ENCODE measurements around the gene NEUROD6. TPM values are rescaled to one million over a fixed set of nuclear protein-coding genes. Genes with fewer than 3 reads are reported as not detected.

The NEUROD6 gene
- total RNA-seq, 1 donor from 2014 or later, result not detected

DNA sequence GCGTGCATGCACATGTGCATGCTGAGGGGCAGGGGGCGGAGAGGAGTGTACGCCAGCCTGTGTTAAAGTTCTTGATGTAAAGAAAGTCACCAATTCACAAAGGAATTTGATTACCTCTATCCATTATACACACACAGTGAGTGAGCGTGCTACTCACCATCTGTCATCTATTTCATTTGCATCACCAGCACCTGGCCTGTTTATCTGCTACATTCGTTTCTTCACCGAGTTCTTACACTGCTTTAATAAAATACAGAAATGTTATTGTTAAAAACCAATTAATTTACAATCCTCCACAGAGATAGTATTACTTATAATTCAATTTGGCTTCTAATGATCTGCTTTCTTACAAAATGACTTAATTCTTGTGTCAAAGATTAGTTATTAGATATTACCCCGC, 32.6 kb downstream of the NEUROD6 start:
- H3K27me3 Mint-ChIP-seq (ENCODE audit: unreplicated experiment), result peaks cover 18% of the 10 kb centered on the region
- DNase-seq (ENCODE audit: extremely low spot score, unreplicated experiment), result no peak
- H3K4me3 Mint-ChIP-seq (ENCODE audit: unreplicated experiment), result no peak overlapping the region
- no peaks in the 10 kb centered on the region for H3K9me3 Mint-ChIP-seq (ENCODE audit: unreplicated experiment)
- TF ChIP-seq, protein P1, sequence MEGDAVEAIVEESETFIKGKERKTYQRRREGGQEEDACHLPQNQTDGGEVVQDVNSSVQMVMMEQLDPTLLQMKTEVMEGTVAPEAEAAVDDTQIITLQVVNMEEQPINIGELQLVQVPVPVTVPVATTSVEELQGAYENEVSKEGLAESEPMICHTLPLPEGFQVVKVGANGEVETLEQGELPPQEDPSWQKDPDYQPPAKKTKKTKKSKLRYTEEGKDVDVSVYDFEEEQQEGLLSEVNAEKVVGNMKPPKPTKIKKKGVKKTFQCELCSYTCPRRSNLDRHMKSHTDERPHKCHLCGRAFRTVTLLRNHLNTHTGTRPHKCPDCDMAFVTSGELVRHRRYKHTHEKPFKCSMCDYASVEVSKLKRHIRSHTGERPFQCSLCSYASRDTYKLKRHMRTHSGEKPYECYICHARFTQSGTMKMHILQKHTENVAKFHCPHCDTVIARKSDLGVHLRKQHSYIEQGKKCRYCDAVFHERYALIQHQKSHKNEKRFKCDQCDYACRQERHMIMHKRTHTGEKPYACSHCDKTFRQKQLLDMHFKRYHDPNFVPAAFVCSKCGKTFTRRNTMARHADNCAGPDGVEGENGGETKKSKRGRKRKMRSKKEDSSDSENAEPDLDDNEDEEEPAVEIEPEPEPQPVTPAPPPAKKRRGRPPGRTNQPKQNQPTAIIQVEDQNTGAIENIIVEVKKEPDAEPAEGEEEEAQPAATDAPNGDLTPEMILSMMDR (IDR thresholded peaks at IDR 0.05), result no peak
- H3K27ac Mint-ChIP-seq (ENCODE audit: unreplicated experiment), result no peak overlapping the region
- no peaks in the 10 kb centered on the region for H3K4me1 Mint-ChIP-seq (ENCODE audit: unreplicated experiment)
- no peaks in the 10 kb centered on the region for H3K36me3 Mint-ChIP-seq (ENCODE audit: unreplicated experiment)

DNA sequence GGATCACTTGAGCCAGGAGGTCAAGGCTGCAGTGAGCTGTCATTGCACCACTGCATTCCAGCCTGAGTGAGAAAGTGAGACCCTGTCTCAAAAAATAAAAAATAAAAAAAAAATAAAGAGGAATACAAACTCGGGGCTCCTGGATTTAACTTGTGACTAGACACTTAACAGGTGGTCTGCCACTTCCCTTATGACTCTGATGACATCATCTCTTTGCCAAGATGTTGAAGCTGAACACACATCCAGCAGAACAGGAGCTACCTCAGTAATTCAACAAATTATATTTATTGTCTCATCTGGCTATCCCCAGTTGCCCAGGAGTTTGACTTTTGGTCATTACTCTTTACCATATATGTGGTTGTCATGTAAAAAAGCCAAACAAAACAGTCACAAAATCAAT, 35.3 kb downstream of the NEUROD6 start:
- Mint-ChIP-seq H3K27ac (ENCODE audit: unreplicated experiment) (no peak overlapping the region), H3K27me3 (ENCODE audit: unreplicated experiment) (peaks cover 13% of the 10 kb centered on the region), H3K36me3 (ENCODE audit: unreplicated experiment) (no peaks in the 10 kb centered on the region), H3K4me1 (ENCODE audit: unreplicated experiment) (no peaks in the 10 kb centered on the region), H3K4me3 (ENCODE audit: unreplicated experiment) (no peak overlapping the region), H3K9me3 (ENCODE audit: unreplicated experiment) (no peaks in the 10 kb centered on the region)
- DNase-seq (ENCODE audit: extremely low spot score, unreplicated experiment), result no peak
- TF ChIP-seq, protein P1 (IDR thresholded peaks at IDR 0.05), result no peak

DNA sequence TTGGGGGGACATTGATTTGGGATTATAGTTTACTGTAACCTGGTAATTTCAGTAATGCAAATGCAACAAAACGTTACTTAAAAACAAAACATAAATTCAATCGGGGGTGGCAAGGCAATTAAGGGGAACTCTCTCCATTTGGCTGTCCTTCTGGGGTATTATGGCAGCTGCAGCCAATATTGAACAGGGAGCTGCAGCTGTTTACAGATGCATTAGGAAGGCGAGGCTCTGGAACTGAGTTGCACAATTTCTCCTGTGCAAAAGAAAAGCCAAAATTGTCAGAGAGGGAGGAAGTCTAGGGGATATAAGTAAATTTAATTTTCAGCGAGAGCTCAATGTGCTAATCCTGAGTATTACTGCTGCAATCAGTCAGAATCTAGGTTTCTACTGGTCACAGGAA, 36.1 kb downstream of the NEUROD6 start:
- Mint-ChIP-seq H3K36me3 (ENCODE audit: unreplicated experiment) (no peaks in the 10 kb centered on the region), H3K27ac (ENCODE audit: unreplicated experiment) (no peak overlapping the region), H3K4me1 (ENCODE audit: unreplicated experiment) (no peaks in the 10 kb centered on the region), H3K4me3 (ENCODE audit: unreplicated experiment) (no peak overlapping the region), H3K27me3 (ENCODE audit: unreplicated experiment) (peaks cover 10% of the 10 kb centered on the region), H3K9me3 (ENCODE audit: unreplicated experiment) (no peaks in the 10 kb centered on the region)
- DNase-seq (ENCODE audit: extremely low spot score, unreplicated experiment), result no peak
- TF ChIP-seq, protein P1 (IDR thresholded peaks at IDR 0.05), result no peak

DNA sequence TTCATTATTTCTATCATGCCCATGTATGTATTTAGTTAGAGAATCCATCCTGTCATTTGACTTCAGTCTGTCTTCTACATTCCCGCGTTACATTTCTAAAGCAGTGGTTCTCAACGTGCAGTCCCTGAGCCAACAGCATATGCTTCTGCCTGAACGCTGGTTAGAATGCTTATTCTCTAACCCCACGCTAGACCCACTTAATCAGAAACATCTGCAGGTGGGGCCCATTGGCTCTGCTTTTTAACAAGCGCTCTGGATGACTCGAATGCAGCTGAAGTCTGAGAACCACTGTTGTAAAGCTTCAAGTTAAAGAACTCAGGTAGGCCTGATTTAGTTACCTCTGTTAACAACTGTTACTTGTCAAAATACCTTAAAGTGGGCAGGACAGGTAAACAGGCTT, 38.2 kb downstream of the NEUROD6 start:
- DNase-seq (ENCODE audit: extremely low spot score, unreplicated experiment), result no peak
- Mint-ChIP-seq H3K27ac (ENCODE audit: unreplicated experiment) (no peak overlapping the region), H3K4me3 (ENCODE audit: unreplicated experiment) (no peak overlapping the region), H3K9me3 (ENCODE audit: unreplicated experiment) (no peaks in the 10 kb centered on the region), H3K36me3 (ENCODE audit: unreplicated experiment) (no peaks in the 10 kb centered on the region), H3K4me1 (ENCODE audit: unreplicated experiment) (no peaks in the 10 kb centered on the region), H3K27me3 (ENCODE audit: unreplicated experiment) (peaks cover 10% of the 10 kb centered on the region)
- TF ChIP-seq, protein P1 (IDR thresholded peaks at IDR 0.05), result no peak

DNA sequence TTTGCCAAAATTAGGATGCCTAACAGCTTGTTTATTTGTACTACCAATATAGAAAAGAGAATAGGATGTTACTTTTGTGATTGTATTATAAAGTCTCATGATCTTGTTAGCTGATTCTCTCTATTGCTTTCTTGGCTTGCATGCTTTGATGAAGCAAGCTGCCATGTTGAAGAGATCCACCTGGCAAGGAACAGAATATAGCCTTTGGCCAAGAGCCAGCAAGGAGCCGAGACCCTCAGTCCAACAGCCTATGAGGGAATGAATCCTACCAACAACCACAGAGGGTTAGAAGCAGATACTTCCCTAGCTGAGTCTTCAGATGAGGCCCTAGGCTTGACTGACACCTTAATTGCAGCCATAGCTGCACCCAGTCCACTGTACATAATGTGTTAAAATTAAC, 41.2 kb downstream of the NEUROD6 start:
- DNase-seq (ENCODE audit: extremely low spot score, unreplicated experiment), result no peak
- Mint-ChIP-seq H3K27ac (ENCODE audit: unreplicated experiment) (no peak overlapping the region), H3K4me1 (ENCODE audit: unreplicated experiment) (no peaks in the 10 kb centered on the region), H3K36me3 (ENCODE audit: unreplicated experiment) (no peaks in the 10 kb centered on the region), H3K9me3 (ENCODE audit: unreplicated experiment) (no peaks in the 10 kb centered on the region), H3K27me3 (ENCODE audit: unreplicated experiment) (peaks cover 3% of the 10 kb centered on the region), H3K4me3 (ENCODE audit: unreplicated experiment) (no peak overlapping the region)
- TF ChIP-seq, protein P1 (IDR thresholded peaks at IDR 0.05), result no peak
